K562 (cell line): ENCODE data around the gene ZNF516. TPM values are rescaled to one million over a fixed set of nuclear protein-coding genes. Genes with fewer than 3 reads are reported as not detected.

Experiments
- ATAC-seq: fragments of 200-7000 bp; cut with Tn5 transposase; 3 replicates; pipeline ENCODE4 v1.9.1; 2020; ENCODE audit warnings: moderate library complexity
- BruUV-seq: library from RNA; stranded (reverse); fragments of 400-500 nt; replicated peaks from 2 replicates; lab custom pipeline; 2021; lab: Mats Ljungman, UMichigan
- CTCF ChIA-PET: fragments of 300-600 bp; formaldehyde crosslinking; extraction: SDS; loops from one replicate; lab custom pipeline; 2021; ENCODE audit warnings: low intra/inter-chr PET ratio; lab: Yijun Ruan, JAX
- POLR2A ChIA-PET: fragments of 300-600, 350-650 bp; sonication (Branson Sonifier 250); formaldehyde crosslinking; extraction: SDS; loops from one replicate; lab custom pipeline; 2021; ENCODE audit warnings: antibody characterized with exemption, inconsistent platforms; lab: Yijun Ruan, JAX
- DNase-seq, 4 experiments: peaks; one replicate each; pipeline versions ENCODE4 v3.0.0 to v3.0.0-alpha.2; 2011 to 2018; ENCODE audit warnings: low spot score in 3 of 4, mixed read lengths in 3 of 4; ENCODE audit errors: extremely low read depth in 1 of 4
- FAIRE-seq: peaks from 2 replicates; lab custom pipeline; 2011; peaks lifted over from hg19 to GRCh38; lab: Jason Lieb, UNC
- H2AFZ ChIP-seq: 2 replicates; pipeline ENCODE4 v1.6.0; 2011; ENCODE audit warnings: low read depth, low read length, control low read depth, inconsistent platforms
- H3K27ac ChIP-seq: fragments of 200-600 bp; 3 replicates; pipeline ENCODE4 v1.8.0; 2011; ENCODE audit warnings: low read depth, mild to moderate bottlenecking, control low read depth, inconsistent platforms, low read length, moderate library complexity, mixed read lengths; ENCODE audit errors: extremely low read depth
- H3K27me3 ChIP-seq, 2 experiments: fragments of 300-600 bp in 1 of 2; 2 replicates in 1 of 2; 3 replicates in 1 of 2; pipeline versions ENCODE4 v1.6.0 to v1.8.0; 2011; ENCODE audit warnings: inconsistent platforms in 2 of 2, low read length in 2 of 2, mild to moderate bottlenecking in 1 of 2, mixed read lengths in 1 of 2, moderate library complexity in 1 of 2; ENCODE audit not compliant: control insufficient read depth in 2 of 2, insufficient read depth in 2 of 2
- H3K36me3 ChIP-seq: fragments of 300-600 bp; 3 replicates; pipeline ENCODE4 v1.8.0; 2011; ENCODE audit warnings: mild to moderate bottlenecking, low read length, inconsistent platforms; ENCODE audit not compliant: control insufficient read depth, insufficient read depth
- H3K4me1 ChIP-seq, 2 experiments: fragments of 200-600 bp in 1 of 2; replicated peaks in 1 of 2; 2 replicates in 1 of 2; 3 replicates in 1 of 2; pipeline versions ENCODE4 v1.5.1 to v1.8.0; 2011; ENCODE audit warnings: inconsistent platforms in 2 of 2, low read length in 2 of 2, mild to moderate bottlenecking in 1 of 2, mixed read lengths in 1 of 2, moderate library complexity in 1 of 2; ENCODE audit not compliant: control insufficient read depth in 2 of 2, insufficient read depth in 2 of 2
- H3K4me2 ChIP-seq: 2 replicates; pipeline ENCODE4 v1.6.1; 2011; ENCODE audit warnings: low read length, control low read depth, inconsistent platforms, mixed read lengths; ENCODE audit not compliant: insufficient read depth
- H3K4me3 ChIP-seq: fragments of 200-600 bp; sonication (generic), shearing (Covaris generic); 2 replicates; pipeline ENCODE4 v1.5.1; 2016; ENCODE audit warnings: control low read depth, inconsistent platforms
- H3K79me2 ChIP-seq: fragments of 200-600 bp; 3 replicates; pipeline ENCODE4 v1.8.0; 2011; ENCODE audit warnings: low read length, inconsistent platforms; ENCODE audit not compliant: control insufficient read depth, insufficient read depth
- H3K9ac ChIP-seq, 2 experiments: 2 replicates each; pipeline versions ENCODE4 v1.6.0 to v1.6.1; 2011; ENCODE audit warnings: low read depth in 2 of 2, low read length in 2 of 2, control low read depth in 1 of 2, inconsistent platforms in 1 of 2, mild to moderate bottlenecking in 1 of 2, mixed read lengths in 1 of 2; ENCODE audit not compliant: insufficient read depth in 1 of 2
- H3K9me1 ChIP-seq: one replicate; pipeline ENCODE4 v1.6.0; 2011; ENCODE audit warnings: inconsistent platforms, mild to moderate bottlenecking, low read length, moderate library complexity; ENCODE audit not compliant: control insufficient read depth, insufficient read depth
- H3K9me3 ChIP-seq: replicated peaks from 2 replicates; pipeline ENCODE4 v1.5.1; 2011; ENCODE audit warnings: low read depth, low read length, inconsistent platforms; ENCODE audit not compliant: control insufficient read depth, insufficient read depth
- H4K20me1 ChIP-seq: replicated peaks from 2 replicates; pipeline ENCODE4 v1.6.1; 2011; ENCODE audit warnings: low read length, inconsistent platforms, mixed read lengths; ENCODE audit not compliant: control insufficient read depth, insufficient read depth
- CBFB ChIP-seq: sonication (generic); formaldehyde crosslinking; IDR thresholded peaks from 2 replicates; pipeline ENCODE4 v1.4.0; 2020; ENCODE audit warnings: mild to moderate bottlenecking, missing genetic modification reagents
- DPF2 ChIP-seq: fragments of 450-650 bp; IDR thresholded peaks from 2 replicates; pipeline ENCODE4 v1.6.1; 2016
- ETV1 ChIP-seq: fragments of 450-650 bp; conservative IDR thresholded peaks from 2 replicates; pipeline ENCODE4 v1.6.1; 2016; ENCODE audit warnings: missing genetic modification characterization, control low read depth, low read depth, missing compliant biosample characterization
- GATAD2A ChIP-seq: fragments of 450-650 bp; IDR thresholded peaks from 2 replicates; pipeline ENCODE4 v1.6.1; 2017
- HOXB6 ChIP-seq: fragments of 250-450 bp; sonication (Bioruptor Pico); IDR thresholded peaks from 2 replicates; pipeline ENCODE4 v1.5.1; 2022; ENCODE audit warnings: mild to moderate bottlenecking, borderline replicate concordance
- NFE2 ChIP-seq: IDR thresholded peaks from 2 replicates; pipeline ENCODE4 v1.6.1; 2014; ENCODE audit warnings: antibody characterized with exemption, low read depth
- PRDM10 ChIP-seq: fragments of 450-650 bp; IDR thresholded peaks from 2 replicates; pipeline ENCODE4 v1.6.1; 2018; ENCODE audit not compliant: partially characterized antibody
- RCOR1 ChIP-seq, 2 experiments: IDR thresholded peaks; 2 replicates each; pipeline ENCODE4 v1.6.1; 2012; ENCODE audit warnings: low read depth in 2 of 2, low read length in 2 of 2, borderline replicate concordance in 1 of 2, improper control_type of control experiment in 1 of 2
- SP1 ChIP-seq: sonication (generic); formaldehyde crosslinking; IDR thresholded peaks from 2 replicates; pipeline ENCODE4 v1.8.1; 2022; ENCODE audit warnings: mild to moderate bottlenecking, missing genetic modification reagents
- ZKSCAN1 ChIP-seq: fragments of 150-350 bp; IDR thresholded peaks from 2 replicates; pipeline ENCODE4 v1.6.1; 2016; ENCODE audit warnings: low read depth, low read length
- ZKSCAN3 ChIP-seq: fragments of 250-450 bp; sonication (Bioruptor Pico); IDR thresholded peaks from 2 replicates; pipeline ENCODE4 v1.4.0; 2020
- ZNF695 ChIP-seq: fragments of 450-650 bp; formaldehyde crosslinking; IDR thresholded peaks from 2 replicates; pipeline ENCODE4 v1.4.0; 2020; ENCODE audit warnings: mild to moderate bottlenecking, moderate library complexity
- ZNF785 ChIP-seq: fragments of 250-450 bp; sonication (Bioruptor Pico); IDR thresholded peaks from 2 replicates; pipeline ENCODE4 v1.4.0; 2020; ENCODE audit warnings: mild to moderate bottlenecking
- WGBS: fragments of 100-300 bp; shearing (Covaris generic); methylation state at CpG from one replicate; pipeline ENCODE4 v1.1.6; 2016; ENCODE audit warnings: low coverage, mixed read lengths; ENCODE audit not compliant: insufficient coverage; ENCODE audit errors: missing lambda C conversion rate; 5-methylcytosine and 5-hydroxymethylcytosine counted together
- in situ Hi-C: fragments of 300-500 bp; cut with MboI; formaldehyde crosslinking; loops from 4 replicates; pipeline ENCODE4 v1.15.0; 2018; ENCODE audit warnings: inconsistent platforms, mixed read lengths
- intact Hi-C: fragments of 100-400 bp; cut with micrococcal nuclease; formaldehyde crosslinking; loops from 2 replicates; pipeline ENCODE4 v1.14.2; 2022
- polyA plus RNA-seq, 8 experiments: library from polyadenylated mRNA; depleted of rRNA in 4 of 8; stranded (reverse) in 5 of 8; unstranded in 3 of 8; fragments of >200 nt; fragmentation: Nextera tagmentation in 2 of 8; fragmentation: Illumina TruSeq in 1 of 8; extraction: Ambion mirVana in 2 of 8; extraction: Trizol in 1 of 8; gene quantifications; 2 replicates each; pipeline versions ENCODE4 v1.2.1 to v1.2.3, GENCODE V29; 2011 to 2014; ENCODE audit warnings: inconsistent platforms in 1 of 8, missing spikeins in 1 of 8
- total RNA-seq, 7 experiments: library from RNA; depleted of rRNA in 6 of 7; stranded (reverse); fragments of >200 nt in 6 of 7; fragmentation: Illumina TruSeq in 2 of 7; extraction: Trizol in 2 of 7; gene quantifications; 2 replicates each; pipeline versions ENCODE4 v1.2.1 to v1.2.3, GENCODE V29; 2011 to 2021; ENCODE audit warnings: low replicate concordance in 1 of 7
- TF ChIP-seq, protein P1 (sequence below): fragments of 450-650 bp; formaldehyde crosslinking; IDR thresholded peaks from 2 replicates; pipeline ENCODE4 v1.4.0; 2020; ENCODE audit warnings: mild to moderate bottlenecking, moderate library complexity
- TF ChIP-seq, protein P2 (sequence below): fragments of 250-450 bp; sonication (Bioruptor Pico); IDR thresholded peaks from 2 replicates; pipeline ENCODE4 v1.4.0; 2020; ENCODE audit warnings: borderline replicate concordance

The ZNF516 gene
- total and polyA plus RNA-seq, 9 of the 15 experiments (the other 6 are each of a cell fraction or from before 2014, with no cell fraction given): 0.04 to 0.20 (median 0.08) TPM; not detected in 3

GRCh38 chr18:76416911-76417310 is 78.1 kb downstream of the ZNF516 start:
- BruUV-seq: no TSS peak
- intact Hi-C loops: no loop called here
- no peaks in the 10 kb centered on the region for H4K20me1 ChIP-seq
- no peak for FAIRE-seq
- H3K27me3 ChIP-seq: peaks cover 3 to 25% of the 10 kb centered on the region in 2 experiments; a peak in 3 of 5 replicates
- H3K36me3 ChIP-seq: no peaks in the 10 kb centered on the region
- ChIA-PET CTCF (no interaction called here), POLR2A (interaction anchor here (0.6 kb wide), 1 partner anchor 103 kb away, joined by 4 read pairs; no protein-coding TSS in a partner anchor)
- no peak overlapping the region for H3K9ac ChIP-seq
- H3K4me1 ChIP-seq: no peaks in the 10 kb centered on the region
- no peak overlapping the region for H3K4me3 ChIP-seq
- TF ChIP-seq DPF2 (no peak), PRDM10 (no peak), GATAD2A (no peak), ZNF695 (CRISPR knock-in tag) (no peak), ZKSCAN1 (no peak), ETV1 (tag) (no peak), ZNF785 (CRISPR knock-in tag) (no peak), HOXB6 (CRISPR knock-in tag) (no peak), RCOR1 (IDR thresholded peaks at IDR 0.05; ENCODE audit: borderline replicate concordance in 1 of 2, low read depth in 2 of 2, low read length in 2 of 2) (no peak), NFE2 (no peak), SP1 (CRISPR knock-in tag) (no peak), ZKSCAN3 (CRISPR knock-in tag) (no peak), CBFB (CRISPR knock-in tag) (no peak)
- TF ChIP-seq, protein P1, sequence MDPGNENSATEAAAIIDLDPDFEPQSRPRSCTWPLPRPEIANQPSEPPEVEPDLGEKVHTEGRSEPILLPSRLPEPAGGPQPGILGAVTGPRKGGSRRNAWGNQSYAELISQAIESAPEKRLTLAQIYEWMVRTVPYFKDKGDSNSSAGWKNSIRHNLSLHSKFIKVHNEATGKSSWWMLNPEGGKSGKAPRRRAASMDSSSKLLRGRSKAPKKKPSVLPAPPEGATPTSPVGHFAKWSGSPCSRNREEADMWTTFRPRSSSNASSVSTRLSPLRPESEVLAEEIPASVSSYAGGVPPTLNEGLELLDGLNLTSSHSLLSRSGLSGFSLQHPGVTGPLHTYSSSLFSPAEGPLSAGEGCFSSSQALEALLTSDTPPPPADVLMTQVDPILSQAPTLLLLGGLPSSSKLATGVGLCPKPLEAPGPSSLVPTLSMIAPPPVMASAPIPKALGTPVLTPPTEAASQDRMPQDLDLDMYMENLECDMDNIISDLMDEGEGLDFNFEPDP: no peak
- TF ChIP-seq, protein P2, sequence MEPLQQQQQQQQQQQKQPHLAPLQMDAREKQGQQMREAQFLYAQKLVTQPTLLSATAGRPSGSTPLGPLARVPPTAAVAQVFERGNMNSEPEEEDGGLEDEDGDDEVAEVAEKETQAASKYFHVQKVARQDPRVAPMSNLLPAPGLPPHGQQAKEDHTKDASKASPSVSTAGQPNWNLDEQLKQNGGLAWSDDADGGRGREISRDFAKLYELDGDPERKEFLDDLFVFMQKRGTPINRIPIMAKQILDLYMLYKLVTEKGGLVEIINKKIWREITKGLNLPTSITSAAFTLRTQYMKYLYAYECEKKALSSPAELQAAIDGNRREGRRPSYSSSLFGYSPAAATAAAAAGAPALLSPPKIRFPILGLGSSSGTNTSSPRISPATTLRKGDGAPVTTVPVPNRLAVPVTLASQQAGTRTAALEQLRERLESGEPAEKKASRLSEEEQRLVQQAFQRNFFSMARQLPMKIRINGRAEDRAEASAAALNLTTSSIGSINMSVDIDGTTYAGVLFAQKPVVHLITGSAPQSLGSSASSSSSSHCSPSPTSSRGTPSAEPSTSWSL (CRISPR knock-in tag): no peak
- WGBS: 1% methylated on average over 8 of the region's 9 CpGs
- no peak for ATAC-seq
- no peaks in the 10 kb centered on the region for H3K79me2 ChIP-seq
- H3K27ac ChIP-seq: no peak overlapping the region
- DNase-seq: no peak
- no peaks in the 10 kb centered on the region for H3K9me1 ChIP-seq
- H3K4me2 ChIP-seq: no peak overlapping the region
- in situ Hi-C loops: no loop called here
- H2AFZ ChIP-seq: no peak overlapping the region
- H3K9me3 ChIP-seq: no peaks in the 10 kb centered on the region
